KG1 (cell line): ENCODE results near the gene KCTD13.
A peak's percentile ranks its signal among the peaks of the same experiment; 100 is the strongest.
"Not testable (repeated sequence)": the region's sequence is repeated elsewhere in the genome, so short reads cannot be mapped to it uniquely, and the experiment has no call there.

ENCODE experiments used
- DNase-seq: peaks from one replicate; lab custom pipeline; 2025; lab: John Stamatoyannopoulos, UW

The KCTD13 gene

GRCh38 chr16:29906520-29907244 lies 19.3 kb downstream of the KCTD13 start:
- DNase-seq: no peak

GRCh38 chr16:29905668-29906067 lies 20.4 kb downstream of the KCTD13 start:
- no peak for DNase-seq

- DNase-seq: no peak
Measured at GRCh38 chr16:29904947-29905346, 21.1 kb downstream of the KCTD13 start.

- DNase-seq: no peak
Measured at GRCh38 chr16:29903590-29903989, 22.4 kb downstream of the KCTD13 start.

- no peak for DNase-seq
Measured at GRCh38 chr16:29901607-29901945, 24.4 kb downstream of the KCTD13 start.

GRCh38 chr16:29900888-29901606 lies 25.0 kb downstream of the KCTD13 start:
- DNase-seq: no peak

- DNase-seq: peak; percentile 39
Measured at GRCh38 chr16:29900102-29900887, 25.7 kb downstream of the KCTD13 start, which contains the start of gene ASPHD1. ASPHD1 (plus strand) TSS chr16:29900488; CDS start chr16:29900972, 484 bp downstream.

GRCh38 chr16:29899516-29900101 lies 26.4 kb downstream of the KCTD13 start, which contains the start of gene SEZ6L2:
SEZ6L2 (minus strand) TSS chr16:29899550; CDS start chr16:29899019, 531 bp downstream.
- no peak for DNase-seq

GRCh38 chr16:29898804-29899515 lies 27.1 kb downstream of the KCTD13 start:
- no peak for DNase-seq

GRCh38 chr16:29898135-29898803 lies 27.8 kb downstream of the KCTD13 start:
- DNase-seq: no peak

GRCh38 chr16:29897333-29897732 lies 28.7 kb downstream of the KCTD13 start:
- no peak for DNase-seq

- no peak for DNase-seq
Measured at GRCh38 chr16:29896841-29897240, 29.2 kb downstream of the KCTD13 start.

- DNase-seq: no peak
Measured at GRCh38 chr16:29894352-29894751, 31.7 kb downstream of the KCTD13 start.

- DNase-seq: no peak
Measured at GRCh38 chr16:29893553-29893952, 32.5 kb downstream of the KCTD13 start.

- DNase-seq: no peak
Measured at GRCh38 chr16:29892458-29892813, 33.6 kb downstream of the KCTD13 start.

GRCh38 chr16:29891525-29892457 lies 34.2 kb downstream of the KCTD13 start:
- no peak for DNase-seq

- not testable (repeated sequence) for DNase-seq
Measured at GRCh38 chr16:29889372-29889771, 36.7 kb downstream of the KCTD13 start.

GRCh38 chr16:29883987-29884386 lies 42.0 kb downstream of the KCTD13 start:
- DNase-seq: no peak

GRCh38 chr16:29881050-29881449 lies 45.0 kb downstream of the KCTD13 start:
- no peak for DNase-seq

GRCh38 chr16:29878172-29878571 lies 47.9 kb downstream of the KCTD13 start:
- no peak for DNase-seq
